ENCODE measurements around the gene FXYD1.
"Not testable (repeated sequence)": the region's sequence is repeated elsewhere in the genome, so short reads cannot be mapped to it uniquely, and the experiment has no call there.

Gene FXYD1

DNA sequence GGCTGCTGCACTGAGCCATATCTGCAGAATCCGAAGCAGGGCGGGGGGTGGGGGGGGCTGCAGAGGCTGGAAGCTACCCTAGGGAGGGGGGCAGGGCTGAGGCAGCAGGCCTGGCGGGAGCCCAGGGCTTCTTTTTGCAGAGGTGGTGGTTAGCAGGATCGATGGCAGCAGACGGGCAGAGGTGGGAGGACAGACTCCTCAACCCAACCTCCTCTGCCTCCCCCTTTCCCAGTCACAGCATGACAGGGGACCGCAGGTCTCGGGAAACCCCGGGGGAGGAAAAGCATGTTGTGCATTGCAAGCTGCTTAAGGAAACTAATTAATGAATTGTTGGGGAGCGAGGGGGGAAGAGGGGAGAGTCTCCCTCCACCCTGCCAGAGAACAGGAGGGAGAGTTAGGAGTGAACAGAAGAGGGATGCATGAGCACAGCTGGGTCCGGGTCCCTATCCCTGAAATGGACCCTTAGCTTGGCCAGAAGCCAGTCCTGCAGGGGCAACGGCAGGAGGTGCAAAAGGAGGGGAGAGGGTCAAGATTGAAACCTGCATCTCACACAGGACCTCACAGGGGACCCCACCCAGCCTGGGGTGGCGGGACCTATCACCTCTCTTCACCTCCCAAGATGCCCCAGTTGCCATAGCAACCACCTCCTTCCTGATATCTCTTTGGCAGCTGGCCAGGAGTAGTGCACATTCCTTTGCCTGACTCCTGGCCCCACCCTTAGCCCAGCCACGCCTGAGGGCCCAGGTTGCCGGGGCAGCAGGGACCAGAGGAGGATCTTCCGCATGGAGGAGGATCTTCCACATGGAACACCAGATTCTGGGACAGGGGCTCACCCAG is 6.2 kb downstream of the FXYD1 start:
- DNase-seq, result no peak
- Histone ChIP-seq H3K27me3 (replicated peaks) (peaks cover 23% of the 10 kb centered on the region), H3K4me3 (ENCODE audit: low read depth, low read length) (no peak overlapping the region), H3K27ac (no peak overlapping the region), H3K36me3 (replicated peaks) (no peaks in the 10 kb centered on the region)
- in situ Hi-C loops (cut with HindIII; ENCODE audit: low pct_ligation_motif_present, low sequenced_read_pairs), result no loop called here
- TF ChIP-seq, protein P1, sequence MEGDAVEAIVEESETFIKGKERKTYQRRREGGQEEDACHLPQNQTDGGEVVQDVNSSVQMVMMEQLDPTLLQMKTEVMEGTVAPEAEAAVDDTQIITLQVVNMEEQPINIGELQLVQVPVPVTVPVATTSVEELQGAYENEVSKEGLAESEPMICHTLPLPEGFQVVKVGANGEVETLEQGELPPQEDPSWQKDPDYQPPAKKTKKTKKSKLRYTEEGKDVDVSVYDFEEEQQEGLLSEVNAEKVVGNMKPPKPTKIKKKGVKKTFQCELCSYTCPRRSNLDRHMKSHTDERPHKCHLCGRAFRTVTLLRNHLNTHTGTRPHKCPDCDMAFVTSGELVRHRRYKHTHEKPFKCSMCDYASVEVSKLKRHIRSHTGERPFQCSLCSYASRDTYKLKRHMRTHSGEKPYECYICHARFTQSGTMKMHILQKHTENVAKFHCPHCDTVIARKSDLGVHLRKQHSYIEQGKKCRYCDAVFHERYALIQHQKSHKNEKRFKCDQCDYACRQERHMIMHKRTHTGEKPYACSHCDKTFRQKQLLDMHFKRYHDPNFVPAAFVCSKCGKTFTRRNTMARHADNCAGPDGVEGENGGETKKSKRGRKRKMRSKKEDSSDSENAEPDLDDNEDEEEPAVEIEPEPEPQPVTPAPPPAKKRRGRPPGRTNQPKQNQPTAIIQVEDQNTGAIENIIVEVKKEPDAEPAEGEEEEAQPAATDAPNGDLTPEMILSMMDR (IDR thresholded peaks at IDR 0.05; ENCODE audit: low read depth, low read length, missing control alignments), result no peak

DNA sequence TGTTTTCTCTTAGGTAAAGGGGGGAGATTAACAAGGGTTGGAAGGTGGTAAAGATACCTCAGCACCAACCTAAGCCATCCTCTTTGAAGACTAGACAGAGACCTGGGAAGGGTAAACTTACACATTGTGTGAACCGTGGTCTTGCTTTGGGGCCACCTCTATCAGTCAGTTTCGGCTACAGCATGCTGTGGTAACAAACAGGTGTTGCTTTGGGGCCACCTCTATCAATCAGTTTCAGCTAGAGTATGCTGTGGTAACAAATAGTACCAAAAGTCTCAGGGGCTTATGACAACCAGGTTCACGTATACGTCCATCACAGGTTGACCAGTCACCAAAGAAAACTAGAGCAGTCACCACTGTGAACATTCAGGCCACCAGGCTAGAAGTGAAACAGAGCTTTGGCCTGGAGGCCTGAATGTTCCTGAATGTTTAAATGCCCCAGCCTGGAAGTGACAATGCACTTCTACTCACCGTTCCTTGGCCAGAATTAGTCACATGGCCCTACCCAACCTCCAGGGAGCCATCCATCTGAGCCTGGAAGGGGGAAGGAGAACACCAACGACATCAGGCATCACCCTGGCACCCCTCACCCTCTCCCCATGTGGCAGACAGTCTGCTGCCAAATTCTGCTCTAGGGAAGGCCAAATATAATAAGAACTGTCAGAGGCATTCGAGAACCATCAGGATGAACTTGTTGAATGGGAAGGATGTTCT is 8.3 kb downstream of the FXYD1 start:
- H3K36me3 ChIP-seq (replicated peaks), result no peaks in the 10 kb centered on the region
- DNase-seq, result no peak
- no peak overlapping the region for H3K27ac ChIP-seq
- in situ Hi-C loops (cut with HindIII; ENCODE audit: low pct_ligation_motif_present, low sequenced_read_pairs), result no loop called here
- no peak overlapping the region for H3K4me3 ChIP-seq (ENCODE audit: low read depth, low read length)
- peaks cover 21% of the 10 kb centered on the region for H3K27me3 ChIP-seq (replicated peaks)
- TF ChIP-seq, protein P1 (IDR thresholded peaks at IDR 0.05; ENCODE audit: low read depth, low read length, missing control alignments), result no peak

DNA sequence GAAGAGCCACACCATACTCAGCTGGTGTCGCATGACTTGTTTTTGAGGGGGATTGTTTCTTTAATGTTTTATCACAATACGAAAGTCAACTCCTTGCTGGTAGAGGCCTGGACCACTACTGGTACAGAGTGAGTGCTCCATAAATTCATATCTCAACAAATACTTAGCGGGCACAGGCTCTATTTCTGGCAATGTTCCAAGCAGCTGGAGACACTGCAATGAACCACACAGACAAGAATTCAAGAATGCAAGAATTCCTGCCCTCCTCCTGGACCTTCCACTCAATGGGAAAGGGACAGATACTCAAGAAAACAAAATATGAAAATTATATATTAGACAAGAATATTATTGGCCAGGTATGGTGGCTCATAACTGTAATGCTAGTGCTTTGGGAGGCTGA is 10.8 kb downstream of the FXYD1 start:
- in situ Hi-C loops (cut with HindIII; ENCODE audit: low pct_ligation_motif_present, low sequenced_read_pairs), result no loop called here
- no peak for DNase-seq
- Histone ChIP-seq H3K27me3 (replicated peaks) (peaks cover 3% of the 10 kb centered on the region), H3K27ac (no peak overlapping the region), H3K4me3 (ENCODE audit: low read depth, low read length) (no peak overlapping the region), H3K36me3 (replicated peaks) (no peaks in the 10 kb centered on the region)
- TF ChIP-seq, protein P1 (IDR thresholded peaks at IDR 0.05; ENCODE audit: low read depth, low read length, missing control alignments), result no peak

DNA sequence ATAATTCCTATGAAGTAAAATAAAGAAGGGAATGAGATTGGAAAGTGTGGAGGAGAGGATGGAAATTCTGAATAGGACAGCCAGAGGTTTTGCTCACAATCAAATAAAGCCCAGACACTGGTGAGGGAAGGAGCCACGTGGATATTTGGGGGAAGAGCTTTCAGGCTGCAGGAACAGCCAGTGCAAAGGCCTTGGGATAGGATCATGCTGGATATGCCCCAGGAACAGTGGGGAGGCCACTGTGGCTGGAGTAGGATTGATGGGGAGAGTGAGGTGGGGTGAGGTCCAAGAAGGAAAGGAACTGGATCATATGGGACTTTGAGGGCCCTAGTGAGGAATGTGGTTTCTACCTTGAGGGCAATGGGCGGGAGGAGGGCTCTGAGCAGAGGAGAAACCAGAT is 11.8 kb downstream of the FXYD1 start:
- H3K4me3 ChIP-seq (ENCODE audit: low read depth, low read length), result no peak overlapping the region
- no peak overlapping the region for H3K27ac ChIP-seq
- in situ Hi-C loops (cut with HindIII; ENCODE audit: low pct_ligation_motif_present, low sequenced_read_pairs), result no loop called here
- no peak for DNase-seq
- H3K27me3 ChIP-seq (replicated peaks), result no peaks in the 10 kb centered on the region
- TF ChIP-seq, protein P1 (IDR thresholded peaks at IDR 0.05; ENCODE audit: low read depth, low read length, missing control alignments), result no peak
- H3K36me3 ChIP-seq (replicated peaks), result no peaks in the 10 kb centered on the region

DNA sequence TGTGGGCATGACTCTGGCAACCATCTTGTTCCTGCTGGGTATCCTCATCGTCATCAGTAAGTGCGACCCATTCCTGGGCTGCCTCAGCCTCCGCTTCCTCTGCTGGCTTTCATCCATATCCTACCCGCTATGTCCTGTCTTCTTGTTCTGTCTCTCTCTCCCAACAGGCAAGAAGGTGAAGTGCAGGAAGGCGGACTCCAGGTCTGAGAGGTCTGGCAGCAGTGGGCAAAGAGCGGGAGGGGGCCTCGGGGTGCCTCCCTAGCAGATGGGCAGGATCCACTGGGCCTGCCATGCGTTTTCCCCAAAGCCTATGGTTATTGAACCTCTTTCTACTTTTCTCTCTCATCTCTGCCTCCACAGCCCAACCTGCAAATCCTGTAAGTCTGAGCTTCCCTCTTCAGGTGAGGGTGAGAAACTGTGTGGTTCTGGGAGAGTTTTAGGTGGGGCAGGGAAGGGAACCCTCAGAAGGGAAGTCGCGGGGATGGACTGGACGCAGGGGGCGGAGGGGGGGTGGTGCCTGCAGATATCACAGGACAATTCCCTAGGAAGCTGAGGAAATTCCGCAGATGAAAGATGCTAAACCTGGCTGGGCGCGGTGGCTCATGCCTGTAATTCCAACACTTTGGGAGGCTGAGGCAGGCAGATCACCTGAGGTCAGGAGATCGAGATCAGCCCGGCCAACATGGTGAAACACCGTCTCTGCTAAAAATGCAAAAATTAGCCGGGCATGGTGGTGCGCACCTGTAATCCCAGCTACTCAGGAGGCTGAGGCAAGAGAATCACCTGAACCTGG is 12.8 kb downstream of the FXYD1 start:
- in situ Hi-C loops (cut with HindIII; ENCODE audit: low pct_ligation_motif_present, low sequenced_read_pairs), result no loop called here
- Histone ChIP-seq H3K4me3 (ENCODE audit: low read depth, low read length) (no peak overlapping the region), H3K27me3 (replicated peaks) (no peaks in the 10 kb centered on the region), H3K36me3 (replicated peaks) (no peaks in the 10 kb centered on the region), H3K27ac (no peak overlapping the region)
- TF ChIP-seq, protein P1 (IDR thresholded peaks at IDR 0.05; ENCODE audit: low read depth, low read length, missing control alignments), result no peak
- no peak for DNase-seq

DNA sequence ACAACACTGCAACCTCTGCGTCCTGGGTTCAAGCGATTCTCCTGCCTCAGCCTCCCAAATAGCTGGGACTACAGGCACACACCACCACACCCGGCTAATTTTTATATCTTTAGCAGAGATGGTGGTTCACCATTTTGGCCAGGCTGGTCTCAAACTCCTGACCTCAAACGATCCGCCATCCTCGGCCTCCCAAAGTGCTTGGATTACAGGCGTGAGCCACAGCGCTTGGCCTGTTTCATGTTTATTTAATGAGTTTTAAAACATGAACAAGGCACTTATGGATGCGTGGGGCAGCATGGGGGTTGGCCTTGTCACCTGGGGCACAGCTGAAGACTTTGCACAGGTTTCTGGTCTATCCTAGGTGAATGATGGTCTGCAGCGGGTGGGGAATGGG is 14.5 kb downstream of the FXYD1 start:
- H3K36me3 ChIP-seq (replicated peaks); H3K27ac ChIP-seq; DNase-seq; H3K27me3 ChIP-seq (replicated peaks); in situ Hi-C loops (cut with HindIII; ENCODE audit: low pct_ligation_motif_present, low sequenced_read_pairs); H3K4me3 ChIP-seq (ENCODE audit: low read depth, low read length): not testable (repeated sequence)
